ENCODE results near the gene FER. TPM values are rescaled to one million over a fixed set of nuclear protein-coding genes. Genes with fewer than 3 reads are reported as not detected.
"Not testable (repeated sequence)": the region's sequence is repeated elsewhere in the genome, so short reads cannot be mapped to it uniquely, and the experiment has no call there.

FER gene
- total RNA-seq, 2 donors from 2014 or later, result 17.6 to 19.0 TPM

GRCh38 chr5:108851129-108851528, 103.4 kb downstream of the FER start:
- intact Hi-C loops (cut with DNase I); DNase-seq; ATAC-seq: not testable (repeated sequence)

GRCh38 chr5:108857905-108858304, 110.2 kb downstream of the FER start:
- no peak for DNase-seq
- ATAC-seq, result no peak
- intact Hi-C loops (cut with DNase I), result no loop called here

DNA sequence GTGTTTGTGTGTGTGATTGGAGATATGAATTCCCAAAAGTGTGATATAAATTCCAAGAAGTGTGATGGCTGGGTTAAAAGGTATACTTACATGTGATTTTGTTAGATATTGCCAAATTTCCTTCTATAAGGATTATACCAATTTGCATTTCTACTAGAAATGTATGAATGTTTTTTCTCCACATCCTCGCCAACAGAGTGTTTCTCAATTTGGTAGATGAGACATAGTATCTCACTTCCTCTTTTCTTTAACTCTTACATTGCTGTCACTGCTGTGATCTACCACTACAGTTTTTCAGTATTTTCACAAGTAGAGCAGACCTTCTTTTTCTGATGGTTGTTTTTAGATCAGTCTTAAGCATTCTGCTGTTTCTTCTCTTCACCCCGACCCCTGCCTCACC, 111.3 kb downstream of the FER start:
- ATAC-seq (no peak), DNase-seq (no peak)
- intact Hi-C loops (cut with DNase I), result no loop called here

- intact Hi-C loops (cut with DNase I), result no loop called here
- no peak for ATAC-seq
- DNase-seq, result no peak
Observed at GRCh38 chr5:108862211-108862610, 114.5 kb downstream of the FER start.

DNA sequence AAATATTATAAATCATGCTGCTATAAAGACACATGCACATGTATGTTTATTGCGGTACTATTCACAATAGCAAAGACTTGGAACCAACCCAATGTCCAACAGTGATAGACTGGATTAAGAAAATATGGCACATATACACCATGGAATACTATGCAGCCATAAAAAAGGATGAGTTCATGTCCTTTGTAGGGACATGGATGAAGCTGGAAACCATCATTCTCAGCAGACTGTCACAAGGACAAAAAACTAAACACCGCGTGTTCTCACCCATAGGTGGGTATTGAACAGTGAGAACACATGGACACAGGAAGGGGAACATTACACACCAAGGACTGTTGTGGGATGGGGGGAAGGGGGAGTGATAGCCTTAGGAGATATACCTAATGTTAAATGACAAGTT, 118.4 kb downstream of the FER start:
- intact Hi-C loops (cut with DNase I); ATAC-seq; DNase-seq: not testable (repeated sequence)

DNA sequence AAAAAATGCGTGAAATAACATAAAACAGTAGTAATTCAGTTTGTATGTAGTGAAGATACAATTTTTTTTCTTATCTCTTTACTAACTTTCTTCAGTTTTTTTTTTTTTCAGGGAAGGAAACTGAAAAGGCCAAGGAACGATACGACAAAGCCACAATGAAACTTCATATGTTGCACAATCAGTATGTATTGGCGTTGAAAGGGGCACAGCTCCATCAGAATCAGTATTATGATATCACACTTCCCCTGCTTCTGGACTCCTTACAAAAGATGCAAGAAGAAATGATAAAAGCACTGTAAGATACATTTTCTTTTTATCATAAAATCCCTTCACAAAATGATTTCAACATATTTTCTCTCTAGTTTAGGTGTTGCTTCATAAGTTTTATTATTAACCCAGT, 120.0 kb downstream of the FER start:
- no peak for DNase-seq
- ATAC-seq, result no peak
- intact Hi-C loops (cut with DNase I), result no loop called here

GRCh38 chr5:108869066-108869465, 121.4 kb downstream of the FER start:
- no peak for ATAC-seq
- DNase-seq, result no peak

DNA sequence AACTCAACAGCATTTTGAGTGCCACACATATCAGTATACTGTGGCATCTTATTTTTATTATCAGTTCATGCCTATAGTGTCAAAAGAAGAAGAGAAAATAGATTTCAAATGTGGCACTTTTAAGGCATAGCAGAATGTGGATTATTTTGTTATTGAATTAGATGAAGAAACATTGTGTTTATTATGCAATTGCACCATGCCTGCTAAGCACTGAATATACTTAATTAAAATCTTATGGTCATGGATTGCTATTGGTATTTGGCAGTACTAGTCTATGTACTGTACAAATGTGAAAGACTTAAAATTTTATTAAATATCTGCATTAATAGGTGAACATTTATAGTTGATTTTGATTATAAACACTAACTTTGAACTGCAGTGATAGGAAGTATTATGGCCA, 128.8 kb downstream of the FER start:
- ATAC-seq (no peak), DNase-seq (no peak)
- intact Hi-C loops (cut with DNase I), result no loop called here

More at GRCh38 chr5:108869066-108869465, 121.4 kb downstream of the FER start:
- intact Hi-C loops (cut with DNase I), result no loop called here

GRCh38 chr5:108878756-108879155, 131.1 kb downstream of the FER start:
- ATAC-seq (no peak), DNase-seq (no peak)
- intact Hi-C loops (cut with DNase I), result no loop called here

DNA sequence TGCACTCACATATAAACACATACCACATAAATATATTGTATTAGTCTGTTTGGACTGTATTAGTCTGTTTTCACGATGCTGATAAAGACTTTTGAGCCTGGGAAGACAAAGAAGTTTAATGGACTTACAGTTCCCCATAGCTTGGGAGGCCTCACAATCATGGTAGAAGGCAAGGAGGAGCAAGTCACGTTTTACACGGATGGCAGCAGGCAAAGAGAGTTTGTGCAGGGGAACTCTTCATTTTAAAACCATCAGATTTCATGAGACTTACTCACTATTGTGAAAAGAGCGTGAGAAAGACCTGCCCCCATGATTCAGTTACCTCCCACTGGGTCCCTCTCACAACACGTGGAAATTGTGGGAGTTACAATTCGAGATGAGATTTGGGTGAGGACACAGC, 133.4 kb downstream of the FER start:
- ATAC-seq (no peak), DNase-seq (no peak)
- intact Hi-C loops (cut with DNase I), result no loop called here

GRCh38 chr5:108884736-108885135, 137.0 kb downstream of the FER start:
- peak; percentile 67 to 87 for ATAC-seq
- DNase-seq, result no peak
- intact Hi-C loops (cut with DNase I), result no loop called here

- intact Hi-C loops (cut with DNase I), result no loop called here
- DNase-seq, result no peak
- no peak for ATAC-seq
Observed at GRCh38 chr5:108898257-108898656, 150.6 kb downstream of the FER start.

DNA sequence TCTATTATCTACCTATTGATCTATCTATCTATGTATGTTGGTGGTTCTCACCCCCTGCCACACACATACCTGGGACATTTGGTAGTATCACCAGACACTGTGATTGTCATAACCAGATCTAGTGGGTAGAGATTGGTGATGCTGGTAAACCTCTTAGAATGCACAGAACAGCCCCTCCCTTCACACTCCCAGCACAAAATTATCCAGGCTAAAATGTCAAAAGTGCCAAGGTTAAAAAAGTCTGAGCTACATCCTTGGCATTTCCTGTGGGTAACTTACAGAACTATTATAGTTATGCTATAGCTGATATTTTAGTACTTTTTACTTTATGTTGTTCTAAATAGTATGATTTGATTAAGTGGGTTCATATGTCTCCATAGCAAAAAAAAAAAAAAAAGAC, 151.0 kb downstream of the FER start:
- DNase-seq, result no peak
- no peak for ATAC-seq
- intact Hi-C loops (cut with DNase I), result no loop called here

- ATAC-seq; intact Hi-C loops (cut with DNase I): not testable (repeated sequence)
Observed at GRCh38 chr5:108899244-108899643, 151.5 kb downstream of the FER start.

GRCh38 chr5:108900668-108901067, 153.0 kb downstream of the FER start:
- no peak for DNase-seq
- no peak for ATAC-seq
- intact Hi-C loops (cut with DNase I), result no loop called here

More at GRCh38 chr5:108899244-108899643, 151.5 kb downstream of the FER start:
- DNase-seq, result not testable (repeated sequence)

GRCh38 chr5:108905805-108906204, 158.1 kb downstream of the FER start:
- DNase-seq (no peak), ATAC-seq (no peak)
- intact Hi-C loops (cut with DNase I), result no loop called here

DNA sequence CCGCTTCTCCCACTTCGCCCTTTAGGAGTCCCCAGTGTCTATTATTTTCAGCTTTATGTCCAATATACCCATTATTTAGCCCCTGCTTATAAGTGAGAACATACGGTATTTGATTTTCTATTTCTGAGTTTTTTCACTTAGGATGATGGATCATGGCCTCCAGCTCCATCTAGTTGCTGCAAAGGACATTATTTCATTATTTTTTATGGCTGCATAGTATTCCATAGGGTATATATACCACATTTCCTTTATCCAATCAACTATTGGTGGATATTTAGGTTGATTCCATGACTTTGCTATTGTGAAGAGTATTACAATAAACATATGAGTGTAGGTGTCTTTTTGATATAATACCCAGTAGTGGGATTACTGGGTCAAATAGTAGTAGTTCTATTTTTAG, 162.9 kb downstream of the FER start:
- ATAC-seq, result no peak
- intact Hi-C loops (cut with DNase I), result no loop called here

DNA sequence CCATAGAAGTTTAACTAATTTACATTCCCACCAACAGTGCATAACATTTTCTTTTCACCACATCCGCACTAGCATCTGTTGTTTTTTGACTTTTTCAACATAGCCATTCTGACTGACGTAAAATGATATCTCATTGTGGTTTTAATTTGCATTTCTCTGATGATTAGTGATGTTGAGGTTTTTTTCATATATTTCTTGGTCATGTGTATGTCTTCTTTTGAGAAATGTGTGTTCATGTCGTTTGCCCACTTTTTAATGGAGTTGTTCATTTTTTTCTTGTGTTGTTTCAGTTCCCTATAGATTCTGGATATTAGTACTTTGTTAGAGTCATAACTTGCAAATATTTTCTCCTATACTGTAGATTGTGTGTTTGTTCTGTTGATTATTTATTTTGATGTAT, 163.4 kb downstream of the FER start:
- no peak for DNase-seq
- intact Hi-C loops (cut with DNase I), result no loop called here
- ATAC-seq, result no peak

More for the DNA sequence above, 162.9 kb downstream of the FER start:
- DNase-seq, result no peak

DNA sequence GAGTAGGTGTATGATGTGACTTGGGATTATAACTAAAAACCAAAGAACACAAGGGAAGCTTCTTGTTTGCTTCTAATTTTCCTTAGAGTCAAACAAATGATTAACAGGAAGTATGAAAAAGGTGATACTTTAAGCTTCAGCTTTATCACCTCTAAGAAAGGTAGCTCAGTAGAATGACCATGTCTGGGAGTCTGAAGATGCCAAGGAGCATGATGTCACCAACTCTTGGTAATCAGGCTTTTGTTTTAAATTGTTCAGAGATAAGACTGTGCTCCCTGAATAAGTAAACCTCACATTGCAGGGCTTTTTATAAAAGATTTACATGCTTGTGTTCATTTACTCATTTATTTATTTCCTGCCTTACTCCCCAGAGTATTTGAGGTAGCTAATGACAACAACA, 169.9 kb downstream of the FER start:
- intact Hi-C loops (cut with DNase I), result no loop called here
- no peak for DNase-seq
- no peak for ATAC-seq

DNA sequence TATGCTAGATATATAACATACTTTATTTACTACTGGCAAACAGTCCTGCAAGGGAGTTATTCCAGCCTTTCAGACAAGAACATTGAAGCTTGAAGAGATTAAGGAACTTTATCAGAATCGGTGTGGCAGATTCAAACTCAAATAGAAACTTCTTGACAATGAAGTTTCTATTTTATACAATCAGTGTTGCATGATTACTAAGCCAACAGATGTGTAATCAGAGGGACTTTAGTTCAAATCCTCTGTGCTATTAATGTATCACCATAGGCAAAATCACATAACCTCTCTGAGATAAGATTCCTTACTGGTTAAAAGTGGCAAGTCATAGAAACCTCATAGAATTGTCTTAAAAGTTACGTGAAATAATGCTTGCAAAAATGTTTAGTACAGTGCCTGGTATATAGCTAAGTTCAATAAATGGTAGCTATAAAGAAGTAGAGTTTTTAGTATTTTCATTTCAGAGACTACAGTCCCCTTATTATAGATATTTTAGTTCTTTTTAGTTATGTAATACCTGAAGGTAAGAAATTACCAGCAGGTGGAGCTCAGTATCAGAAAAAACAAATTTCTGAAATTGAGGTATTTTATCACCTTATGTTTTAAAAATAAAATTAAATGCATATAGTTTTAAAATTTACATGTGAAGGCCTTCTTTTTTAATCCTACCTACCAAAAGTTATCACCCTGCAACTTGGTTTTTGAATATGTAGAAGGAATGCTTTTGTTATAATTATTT, 172.1 kb downstream of the FER start:
- intact Hi-C loops (cut with DNase I), result no loop called here
- DNase-seq (no peak), ATAC-seq (no peak)

GRCh38 chr5:108924457-108924961, 176.8 kb downstream of the FER start:
- intact Hi-C loops (cut with DNase I), result no loop called here
- no peak for ATAC-seq
- no peak for DNase-seq
